NOMO-1 treated with DMSO at 0.1 percent for 48 hours (cell line): ENCODE results near the gene SAT2.
"Not testable (repeated sequence)": the region's sequence is repeated elsewhere in the genome, so short reads cannot be mapped to it uniquely, and the experiment has no call there.

ENCODE experiments used
- DNase-seq: peaks from one replicate; lab custom pipeline; 2025; ENCODE audit not compliant: unreplicated experiment; lab: John Stamatoyannopoulos, UW

SAT2 gene

DNA sequence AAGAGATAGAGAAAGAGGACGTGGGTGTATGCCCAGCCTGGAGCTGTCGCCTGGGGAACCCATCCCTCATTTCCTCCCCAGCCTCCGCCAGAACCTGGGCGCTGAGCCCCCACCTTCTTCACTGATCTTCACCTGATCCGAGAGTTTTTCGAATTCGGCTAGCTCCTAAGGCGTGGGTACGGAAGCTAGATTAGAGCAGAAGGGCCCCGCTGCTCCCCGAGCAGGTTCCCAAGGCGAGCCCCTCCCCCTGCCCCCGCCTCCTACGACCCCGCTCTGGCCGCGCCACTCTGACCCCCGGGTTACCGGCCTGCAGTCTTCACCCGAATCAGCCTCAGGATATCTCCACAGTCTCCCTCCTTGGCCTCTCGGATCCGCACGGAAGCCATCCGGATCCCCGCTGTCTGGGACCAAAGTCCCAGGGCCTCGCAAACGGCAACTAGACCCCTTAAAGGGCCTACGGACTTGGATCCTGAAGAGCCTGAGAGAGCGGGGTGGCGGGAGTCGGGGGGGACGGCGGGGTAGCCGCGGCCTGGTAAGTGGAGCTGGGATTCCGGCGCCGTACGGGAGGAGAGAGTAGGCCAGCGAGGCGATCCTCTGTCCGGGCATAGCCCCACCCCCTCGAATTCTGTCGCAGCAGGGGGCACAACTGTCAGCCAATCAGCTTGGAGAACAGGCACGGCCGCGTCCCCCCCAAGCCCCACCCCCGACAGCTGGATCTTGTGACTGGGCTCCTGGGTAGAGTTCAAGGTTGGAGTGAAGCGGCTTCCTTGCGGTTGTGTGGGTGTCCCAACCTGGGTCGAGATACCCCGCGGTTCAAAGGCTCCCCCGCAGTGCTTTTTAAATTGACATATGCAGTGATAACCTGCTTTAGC, at the start of gene SAT2:
Gene SAT2 (minus strand): TSS at position 572 of the 872 bp plus-strand sequence. CDS start 186 bp downstream, at position 386.
- peak; percentile 88 for DNase-seq

DNA sequence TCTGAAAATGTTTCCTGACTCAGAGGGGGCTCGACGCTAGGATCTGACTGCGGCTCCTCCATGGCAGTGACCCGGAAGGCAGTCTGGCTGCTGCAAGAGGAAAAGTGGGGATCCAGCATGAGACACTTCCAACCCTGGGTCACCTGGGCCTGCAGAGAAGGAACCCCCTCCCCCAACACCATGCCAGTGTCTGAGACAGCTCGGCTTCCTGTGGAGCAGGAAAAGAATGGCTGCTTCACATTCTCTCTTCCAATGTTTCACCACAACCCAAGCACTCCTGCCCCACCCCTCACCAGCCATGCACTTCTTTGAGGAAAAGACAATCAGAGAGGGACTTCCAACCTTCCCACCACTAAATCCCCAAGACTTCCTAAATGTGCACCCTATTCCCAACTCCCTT, 48.9 kb upstream of the SAT2 start:
- no peak for DNase-seq

GRCh38 chr17:7674934-7675333, 47.3 kb upstream of the SAT2 start:
- no peak for DNase-seq

- DNase-seq, result peak; percentile 19
Observed at GRCh38 chr17:7673239-7673638, 45.6 kb upstream of the SAT2 start.

GRCh38 chr17:7668482-7668881, 40.9 kb upstream of the SAT2 start:
- no peak for DNase-seq

DNA sequence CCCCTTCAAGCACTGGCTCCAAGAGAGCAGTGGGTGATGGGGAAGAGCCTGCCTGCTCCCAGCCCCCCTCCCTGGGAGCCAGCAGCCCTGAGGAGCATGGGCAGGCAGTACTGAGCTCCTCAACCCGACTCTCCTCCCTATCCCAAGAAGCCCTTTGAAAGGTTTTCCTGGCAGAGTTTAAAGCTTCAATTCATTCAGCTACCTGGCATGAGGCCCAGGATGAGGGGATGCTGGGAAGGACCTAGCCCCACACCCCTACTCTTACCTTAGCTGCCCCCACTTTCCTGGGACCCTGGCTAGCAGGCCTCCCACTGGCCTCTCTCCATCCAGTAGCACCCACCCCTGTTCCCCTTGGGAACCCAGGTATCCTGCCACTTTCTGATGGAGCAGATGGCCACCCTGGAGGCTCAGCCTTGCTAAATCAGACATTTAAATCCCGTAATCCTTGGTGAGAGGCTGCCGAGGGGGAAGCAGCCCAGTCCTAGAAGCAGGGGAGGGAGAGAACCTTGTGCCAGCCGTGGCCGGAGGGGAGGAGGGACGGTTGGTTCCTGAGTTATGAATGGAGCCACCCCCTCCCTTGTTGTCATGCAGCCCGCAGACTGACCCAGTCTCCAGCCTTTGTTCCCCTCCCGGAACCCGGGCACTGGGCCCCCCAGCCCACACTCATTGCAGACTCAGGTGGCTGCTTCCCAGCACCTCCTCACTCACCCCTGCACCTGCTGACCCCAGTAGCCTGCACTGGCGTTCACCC, 40.2 kb upstream of the SAT2 start:
- DNase-seq, result no peak

- no peak for DNase-seq
Observed at GRCh38 chr17:7656958-7657609, 29.5 kb upstream of the SAT2 start.

- no peak for DNase-seq
Observed at GRCh38 chr17:7655541-7655840, 27.9 kb upstream of the SAT2 start.

DNA sequence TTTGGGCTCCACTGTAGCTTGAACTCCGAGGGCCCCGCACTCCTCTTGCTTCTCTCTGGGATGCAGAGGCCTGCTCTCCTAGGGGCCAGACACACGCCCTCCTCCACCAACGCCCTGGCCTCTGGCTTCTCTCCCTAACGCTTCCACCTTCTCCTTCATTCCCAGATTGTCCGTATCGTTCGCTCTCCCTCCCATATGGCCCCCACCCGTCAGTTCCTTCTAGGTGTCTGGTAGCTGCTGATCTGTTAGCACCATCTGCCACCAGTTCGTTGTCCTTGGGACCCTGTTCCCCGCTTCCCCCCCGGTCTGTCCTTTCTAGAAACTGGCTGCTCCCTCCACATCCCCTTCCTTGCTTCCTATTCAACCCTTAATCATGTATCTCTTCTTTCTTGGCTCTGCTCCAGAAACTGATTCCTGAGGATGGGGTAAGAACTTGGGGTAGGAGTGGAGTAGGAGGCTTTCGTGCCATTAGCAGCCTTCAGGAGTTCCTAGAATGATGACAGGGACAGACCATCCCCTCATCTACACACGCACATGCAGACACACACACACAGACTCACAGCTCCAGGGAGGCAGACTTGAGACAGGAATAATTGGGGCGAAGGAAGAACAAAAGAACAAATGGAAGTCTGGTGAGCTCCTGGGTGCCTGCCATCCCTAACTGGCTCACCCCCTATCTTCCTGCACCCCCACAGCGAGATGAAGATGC, 27.4 kb upstream of the SAT2 start:
- DNase-seq, result no peak

GRCh38 chr17:7652388-7653356, 25.1 kb upstream of the SAT2 start:
- no peak for DNase-seq

GRCh38 chr17:7651665-7652387, 24.2 kb upstream of the SAT2 start:
- no peak for DNase-seq

DNA sequence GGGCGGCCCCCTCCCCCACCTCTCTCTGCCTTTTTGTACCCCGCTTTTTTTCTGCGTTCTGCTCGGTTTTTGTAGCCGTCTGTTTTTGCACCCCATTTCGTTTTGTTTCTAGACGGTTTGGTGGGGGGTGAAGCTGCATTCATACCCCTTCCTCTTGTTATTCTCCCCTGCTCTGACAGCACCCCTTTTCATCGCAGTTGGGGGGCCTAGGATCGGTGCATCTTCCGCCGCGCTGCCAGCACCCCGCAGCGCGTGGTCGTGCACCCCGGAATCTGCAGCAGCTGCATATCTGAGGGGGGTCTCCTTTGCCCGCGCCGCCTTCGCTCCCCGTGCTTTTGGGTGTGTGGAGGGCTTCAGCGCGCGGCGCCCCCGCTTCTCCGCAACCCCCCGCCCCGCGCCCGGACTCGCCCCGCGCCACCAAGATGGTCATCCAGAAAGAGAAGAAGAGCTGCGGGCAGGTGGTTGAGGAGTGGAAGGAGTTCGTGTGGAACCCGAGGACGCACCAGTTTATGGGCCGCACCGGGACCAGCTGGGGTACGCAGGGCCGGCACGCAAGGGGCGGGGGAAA, 23.6 kb upstream of the SAT2 start:
- DNase-seq, result no peak

DNA sequence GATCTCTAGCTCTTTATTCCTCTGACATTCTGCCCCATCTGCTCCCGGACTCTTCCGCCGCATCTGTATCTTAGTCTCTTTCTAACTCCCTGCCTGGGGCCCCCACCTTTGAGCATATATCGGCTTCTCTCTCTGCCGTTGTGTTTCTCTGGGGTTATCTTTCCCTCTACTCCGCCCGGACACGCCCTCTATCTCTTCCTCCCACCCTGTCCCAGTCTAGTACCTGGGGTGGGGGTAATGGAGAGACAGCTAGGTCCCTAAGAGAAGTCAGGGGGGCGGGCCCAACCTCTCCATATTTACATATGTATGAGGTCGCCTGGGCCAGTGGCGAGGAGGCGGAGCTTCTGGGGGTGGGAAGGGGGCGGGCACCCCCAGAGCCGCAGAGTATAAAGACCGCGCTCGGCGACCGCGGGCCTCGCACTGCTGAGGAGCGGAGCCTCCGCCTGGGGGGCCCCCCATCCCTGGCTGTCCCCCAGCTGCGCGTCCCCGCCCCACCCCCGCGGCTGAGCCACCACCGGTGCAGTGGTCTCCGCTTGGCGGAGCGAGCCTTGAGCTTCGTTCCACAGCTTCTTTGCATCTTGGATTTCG, 23.0 kb upstream of the SAT2 start, which contains the start of gene ATP1B2:
Gene ATP1B2 (plus strand): TSS at position 418 of the 588 bp plus-strand sequence. CDS start 593 bp downstream, outside the sequence.
- peak; percentile 47 for DNase-seq

- no peak for DNase-seq
Observed at GRCh38 chr17:7647018-7647417, 19.4 kb upstream of the SAT2 start.

GRCh38 chr17:7646457-7646856, 18.8 kb upstream of the SAT2 start:
- no peak for DNase-seq

DNA sequence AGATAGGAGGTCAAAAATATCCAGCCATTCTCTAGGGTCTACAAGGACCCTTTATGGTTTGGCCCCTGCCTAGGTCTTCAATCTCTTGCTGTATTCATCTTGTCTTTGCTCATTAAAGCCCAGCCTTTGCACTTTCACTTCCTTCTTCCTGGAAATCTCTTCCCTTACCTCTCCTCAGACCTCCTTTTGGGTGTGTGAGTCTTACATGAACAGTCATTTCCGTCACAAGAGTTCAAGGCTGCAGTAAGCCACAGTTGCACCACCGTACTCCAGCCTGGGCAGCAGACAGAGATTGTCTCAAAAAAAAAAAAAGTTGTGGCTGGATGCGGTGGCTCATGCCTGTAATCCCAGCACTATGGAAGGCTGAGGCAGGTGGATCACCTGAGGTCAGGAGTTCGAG, 17.2 kb upstream of the SAT2 start:
- peak; percentile 97 for DNase-seq

GRCh38 chr17:7641635-7642034, 14.0 kb upstream of the SAT2 start:
- not testable (repeated sequence) for DNase-seq

DNA sequence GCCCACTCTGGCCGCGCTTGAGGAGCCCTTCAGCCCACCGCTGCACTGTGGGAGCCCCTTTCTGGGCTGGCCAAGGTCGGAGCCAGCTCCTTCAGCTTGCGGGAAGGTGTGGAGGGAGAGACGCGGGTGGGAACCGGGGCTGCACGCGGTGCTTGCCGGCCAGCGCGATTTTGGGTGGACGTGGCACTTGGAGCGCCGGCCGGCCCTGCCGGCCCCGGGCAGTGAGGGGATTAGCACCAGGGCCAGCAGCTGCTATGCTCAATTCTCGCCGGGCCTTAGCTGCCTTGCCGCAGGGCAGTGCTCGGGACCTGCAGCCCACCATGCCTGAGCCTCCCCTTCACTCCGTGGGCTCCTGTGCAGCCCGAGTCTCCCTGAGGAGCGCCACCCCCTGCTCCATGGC, 13.2 kb upstream of the SAT2 start:
- no peak for DNase-seq

DNA sequence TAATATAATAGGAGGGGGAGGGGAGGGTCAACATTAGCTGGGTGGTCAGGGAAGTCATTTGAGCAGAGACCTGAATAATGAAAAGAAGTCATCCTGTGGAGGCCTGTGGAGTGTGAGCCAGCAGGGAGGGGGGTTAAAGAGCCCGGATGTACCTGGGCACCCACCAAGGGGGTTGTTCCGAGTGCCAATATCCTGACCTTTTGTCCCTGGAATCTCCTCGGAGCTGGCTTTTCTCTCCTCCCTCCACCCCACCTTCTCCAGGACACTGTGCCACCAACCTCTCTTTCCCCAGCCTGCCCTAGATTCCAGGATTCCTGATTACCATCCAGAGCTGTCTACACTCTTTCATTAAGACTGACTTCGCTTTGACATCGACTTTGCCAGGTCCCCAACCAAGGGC, 8.5 kb upstream of the SAT2 start:
- no peak for DNase-seq
